Fibroblast of the aortic adventitia (primary cell): ENCODE measurements around the gene UBE2QL1. TPM values are rescaled to one million over a fixed set of nuclear protein-coding genes. Genes with fewer than 3 reads are reported as not detected.

Experiments used
- DNase-seq: peaks from one replicate; pipeline ENCODE4 v3.0.0-alpha.2; 2010; ENCODE audit warnings: low read depth
- H3K4me3 ChIP-seq: 2 replicates; pipeline ENCODE4 v1.5.1; 2011; ENCODE audit warnings: low read depth, mild to moderate bottlenecking, control low read depth, low read length, moderate library complexity
- total RNA-seq: library from RNA; depleted of rRNA; stranded (reverse); fragments of >200 nt; gene quantifications from 2 replicates; pipeline ENCODE4 v1.2.3, GENCODE V29; 2012; ENCODE audit warnings: low replicate concordance
- TF ChIP-seq, protein P1 (sequence below): IDR thresholded peaks from 2 replicates; pipeline ENCODE4 v1.5.1; 2011; ENCODE audit warnings: mild to moderate bottlenecking, low read length, control low read depth, inconsistent platforms; ENCODE audit not compliant: insufficient read depth

Gene UBE2QL1
- total RNA-seq, 1 donor: under 0.01 TPM

DNA sequence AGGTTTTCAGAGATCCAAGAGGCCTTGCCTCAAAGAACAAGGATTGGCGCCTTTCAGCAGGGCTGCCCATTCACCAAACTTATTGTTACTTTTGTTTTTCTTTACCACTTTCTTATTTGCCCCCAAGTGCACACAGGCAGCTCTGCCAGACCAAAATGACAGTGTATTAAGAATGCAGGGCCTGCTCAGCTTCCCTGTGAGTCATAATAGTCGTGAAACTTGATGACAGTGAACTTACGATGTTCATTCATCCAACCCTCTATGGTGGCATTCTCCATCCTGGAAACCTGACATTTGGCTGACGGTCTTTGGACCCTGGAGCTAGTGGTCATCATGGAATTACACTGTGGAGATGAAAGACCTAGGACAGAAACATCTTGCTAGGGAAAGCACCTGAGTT lies 44.3 kb downstream of the UBE2QL1 start:
- no peak overlapping the region for H3K4me3 ChIP-seq
- DNase-seq: no peak
- TF ChIP-seq, protein P1, sequence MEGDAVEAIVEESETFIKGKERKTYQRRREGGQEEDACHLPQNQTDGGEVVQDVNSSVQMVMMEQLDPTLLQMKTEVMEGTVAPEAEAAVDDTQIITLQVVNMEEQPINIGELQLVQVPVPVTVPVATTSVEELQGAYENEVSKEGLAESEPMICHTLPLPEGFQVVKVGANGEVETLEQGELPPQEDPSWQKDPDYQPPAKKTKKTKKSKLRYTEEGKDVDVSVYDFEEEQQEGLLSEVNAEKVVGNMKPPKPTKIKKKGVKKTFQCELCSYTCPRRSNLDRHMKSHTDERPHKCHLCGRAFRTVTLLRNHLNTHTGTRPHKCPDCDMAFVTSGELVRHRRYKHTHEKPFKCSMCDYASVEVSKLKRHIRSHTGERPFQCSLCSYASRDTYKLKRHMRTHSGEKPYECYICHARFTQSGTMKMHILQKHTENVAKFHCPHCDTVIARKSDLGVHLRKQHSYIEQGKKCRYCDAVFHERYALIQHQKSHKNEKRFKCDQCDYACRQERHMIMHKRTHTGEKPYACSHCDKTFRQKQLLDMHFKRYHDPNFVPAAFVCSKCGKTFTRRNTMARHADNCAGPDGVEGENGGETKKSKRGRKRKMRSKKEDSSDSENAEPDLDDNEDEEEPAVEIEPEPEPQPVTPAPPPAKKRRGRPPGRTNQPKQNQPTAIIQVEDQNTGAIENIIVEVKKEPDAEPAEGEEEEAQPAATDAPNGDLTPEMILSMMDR: no peak

- H3K4me3 ChIP-seq: no peak overlapping the region
- TF ChIP-seq, protein P1: no peak
- DNase-seq: no peak
Measured at GRCh38 chr5:6493681-6494454, 45.2 kb downstream of the UBE2QL1 start.

GRCh38 chr5:6494939-6495338 lies 46.3 kb downstream of the UBE2QL1 start:
- no peak overlapping the region for H3K4me3 ChIP-seq
- TF ChIP-seq, protein P1: no peak
- DNase-seq: no peak

GRCh38 chr5:6495433-6496206 lies 47.0 kb downstream of the UBE2QL1 start:
- DNase-seq: no peak
- no peak overlapping the region for H3K4me3 ChIP-seq
- TF ChIP-seq, protein P1: no peak

- H3K4me3 ChIP-seq: no peak overlapping the region
- TF ChIP-seq, protein P1: no peak
- no peak for DNase-seq
Measured at GRCh38 chr5:6496207-6496584, 47.5 kb downstream of the UBE2QL1 start.

GRCh38 chr5:6496636-6497035 lies 48.0 kb downstream of the UBE2QL1 start:
- no peak for DNase-seq
- H3K4me3 ChIP-seq: no peak overlapping the region
- TF ChIP-seq, protein P1: no peak
